Kidney epithelial cell (primary cell): ENCODE results near the gene MAP3K12. TPM values are rescaled to one million over a fixed set of nuclear protein-coding genes. Genes with fewer than 3 reads are reported as not detected.

Experiments
- DNase-seq: peaks from one replicate; pipeline ENCODE4 v3.0.0-alpha.2; 2010; ENCODE audit warnings: low read depth
- H3K27me3 ChIP-seq: 2 replicates; pipeline ENCODE4 v1.6.0; 2011; ENCODE audit warnings: low read length; ENCODE audit not compliant: control insufficient read depth, insufficient read depth
- H3K36me3 ChIP-seq: 2 replicates; pipeline ENCODE4 v1.5.1; 2011; ENCODE audit warnings: low read length; ENCODE audit not compliant: control insufficient read depth, insufficient read depth
- H3K4me3 ChIP-seq: 2 replicates; pipeline ENCODE4 v1.5.1; 2011; ENCODE audit warnings: low read depth, mild to moderate bottlenecking, control low read depth, low read length
- CTCF ChIP-seq: IDR thresholded peaks from 2 replicates; pipeline ENCODE4 v1.5.1; 2011; ENCODE audit warnings: mild to moderate bottlenecking, moderate library complexity, low read length, control low read depth, inconsistent platforms; ENCODE audit not compliant: insufficient read depth, poor library complexity, severe bottlenecking
- total RNA-seq: library from RNA; depleted of rRNA; stranded (reverse); fragments of >200 nt; gene quantifications from 2 replicates; pipeline ENCODE4 v1.2.3, GENCODE V29; 2015

Gene MAP3K12
- total RNA-seq, 1 donor from 2014 or later: 12.3 TPM

DNA sequence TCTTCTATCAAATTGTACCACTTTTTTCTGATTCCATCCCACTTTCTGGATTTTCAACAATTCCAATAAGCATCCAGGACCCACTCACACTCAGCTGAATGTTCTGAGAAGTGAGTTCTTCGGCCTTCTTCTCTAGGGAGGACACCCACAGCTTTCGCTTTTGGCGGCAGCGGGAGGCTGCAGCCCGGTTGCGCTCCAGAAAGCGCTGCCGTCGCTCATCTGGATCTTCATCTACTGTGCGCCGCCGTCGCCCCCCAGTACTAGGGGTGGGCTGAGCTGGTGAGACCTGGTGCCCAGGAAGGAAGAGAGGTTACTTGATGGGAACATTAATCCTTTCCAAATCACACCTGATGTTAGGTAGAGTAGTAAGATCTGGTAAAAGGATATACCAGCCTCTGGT, 25.2 kb upstream of the MAP3K12 start:
- no peak for DNase-seq
- Histone ChIP-seq H3K4me3 (no peak overlapping the region), H3K36me3 (no peaks in the 10 kb centered on the region), H3K27me3 (no peaks in the 10 kb centered on the region)
- no peak for TF ChIP-seq CTCF

DNA sequence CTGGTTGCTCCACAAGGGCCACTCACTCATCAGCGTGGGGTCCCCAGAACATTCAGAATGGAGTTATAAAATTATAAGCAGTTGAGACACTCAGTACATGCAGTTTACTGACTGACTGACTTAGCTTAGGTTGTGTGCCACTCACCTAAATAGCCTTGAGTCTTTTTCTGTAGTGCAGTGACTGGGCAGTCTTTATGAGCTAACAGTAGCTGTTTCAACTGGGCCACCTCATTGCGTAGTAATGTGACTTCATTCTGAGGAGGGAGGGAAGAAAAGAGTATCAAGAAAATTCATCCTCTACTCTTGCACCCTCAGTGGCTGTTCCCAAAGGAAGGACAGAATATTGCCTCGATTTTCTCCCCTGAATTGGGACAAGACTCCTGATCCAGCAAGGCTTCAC, 23.9 kb upstream of the MAP3K12 start:
- no peak for DNase-seq
- no peaks in the 10 kb centered on the region for H3K27me3 ChIP-seq
- TF ChIP-seq CTCF: no peak
- no peaks in the 10 kb centered on the region for H3K36me3 ChIP-seq
- H3K4me3 ChIP-seq: no peak overlapping the region

DNA sequence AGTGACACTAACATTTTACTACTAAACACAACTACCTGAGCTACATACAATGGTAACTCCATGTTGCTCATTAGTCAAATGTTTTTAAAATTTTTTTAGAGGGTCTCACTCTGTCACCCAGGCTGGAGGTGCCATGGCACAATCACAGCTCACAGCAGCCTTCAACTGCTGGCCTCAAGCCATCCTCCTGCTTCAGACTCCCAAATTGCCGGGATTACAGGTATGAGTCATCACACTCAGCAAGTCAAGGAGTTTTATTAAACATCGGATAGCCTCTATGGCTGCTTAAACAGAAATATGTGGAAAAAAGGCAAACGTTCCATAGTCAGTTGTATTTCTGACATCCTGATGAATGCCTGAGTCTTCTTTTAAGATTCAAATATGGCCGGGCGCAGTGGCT, 19.1 kb upstream of the MAP3K12 start:
- Histone ChIP-seq H3K4me3 (no peak overlapping the region), H3K27me3 (no peaks in the 10 kb centered on the region), H3K36me3 (no peaks in the 10 kb centered on the region)
- no peak for TF ChIP-seq CTCF
- DNase-seq: no peak

DNA sequence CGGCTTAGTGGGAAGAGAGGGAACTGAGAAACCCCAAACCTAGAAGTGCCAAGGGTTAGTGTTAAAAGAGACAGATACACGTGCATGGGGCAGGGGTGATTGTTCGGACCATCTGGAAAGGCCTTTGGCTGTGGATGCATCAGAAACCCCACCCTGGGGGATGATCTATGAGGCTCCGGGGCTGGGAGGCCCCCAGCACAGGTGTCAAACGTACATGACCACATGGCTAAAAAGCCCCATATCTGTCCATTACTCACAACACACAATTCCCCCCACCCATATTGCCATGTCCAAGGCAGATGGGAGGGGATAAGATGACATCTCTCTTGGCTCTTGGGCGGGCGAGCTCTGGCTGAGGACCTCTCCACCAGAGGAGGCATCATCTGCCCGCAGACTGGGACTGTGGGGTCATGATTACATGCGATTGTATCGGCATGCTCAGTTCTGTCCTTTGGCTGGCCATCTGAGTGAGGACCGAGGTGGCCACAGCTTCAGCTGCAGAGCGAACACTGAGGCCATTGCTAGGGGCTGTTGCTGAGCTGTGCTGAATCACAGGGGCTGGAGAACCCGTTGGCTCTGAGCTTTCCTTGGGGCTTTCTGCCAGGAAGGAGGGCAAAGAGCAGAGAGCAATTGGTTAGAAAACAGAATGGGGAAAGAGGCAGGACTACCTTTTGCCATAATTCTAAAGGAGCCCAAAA, 17.6 kb upstream of the MAP3K12 start:
- DNase-seq: no peak
- no peak for TF ChIP-seq CTCF
- Histone ChIP-seq H3K36me3 (no peaks in the 10 kb centered on the region), H3K4me3 (no peak overlapping the region), H3K27me3 (no peaks in the 10 kb centered on the region)

- DNase-seq: no peak
- Histone ChIP-seq H3K36me3 (no peaks in the 10 kb centered on the region), H3K27me3 (no peaks in the 10 kb centered on the region), H3K4me3 (no peak overlapping the region)
- no peak for TF ChIP-seq CTCF
These were observed 16.0 kb upstream of the MAP3K12 start for GRCh38 chr12:53515291-53515680.
